Suppressor macrophage (primary cell): ENCODE data around the gene CD81.
A peak's percentile ranks its signal among the peaks of the same experiment; 100 is the strongest.

Experiments
- DNase-seq, 4 experiments: peaks; one replicate each; pipeline ENCODE4 v3.0.0-alpha.2; 2020 to 2022

CD81 gene

GRCh38 chr11:2408671-2409070, 31.6 kb downstream of the CD81 start:
- DNase-seq = no peak

- DNase-seq = no peak
Measured at GRCh38 chr11:2409126-2409525, 32.0 kb downstream of the CD81 start.

- DNase-seq = peak in 1 of 4 experiments; percentile 41
Measured at GRCh38 chr11:2409611-2410468, 32.7 kb downstream of the CD81 start.

GRCh38 chr11:2410616-2411015, 33.5 kb downstream of the CD81 start:
- no peak for DNase-seq

- DNase-seq = no peak
Measured at GRCh38 chr11:2411446-2412305, 34.6 kb downstream of the CD81 start.

GRCh38 chr11:2412323-2412722, 35.2 kb downstream of the CD81 start:
- DNase-seq = no peak

GRCh38 chr11:2413742-2414579, 36.9 kb downstream of the CD81 start:
- no peak for DNase-seq

- DNase-seq = no peak
Measured at GRCh38 chr11:2414616-2415015, 37.5 kb downstream of the CD81 start.

GRCh38 chr11:2415171-2415570, 38.1 kb downstream of the CD81 start:
- no peak for DNase-seq

- no peak for DNase-seq
Measured at GRCh38 chr11:2415601-2416380, 38.7 kb downstream of the CD81 start.

- DNase-seq = no peak
Measured at GRCh38 chr11:2416765-2417164, 39.7 kb downstream of the CD81 start.

GRCh38 chr11:2417856-2418692, 41.0 kb downstream of the CD81 start:
- no peak for DNase-seq

GRCh38 chr11:2418693-2419360, 41.7 kb downstream of the CD81 start:
- DNase-seq = no peak

GRCh38 chr11:2419638-2420501, 42.8 kb downstream of the CD81 start:
- peak; percentile 83 to 92 (median 88) for DNase-seq

- DNase-seq = peak; percentile 82 to 93 (median 88)
Measured at GRCh38 chr11:2420502-2421225, 43.6 kb downstream of the CD81 start.

- DNase-seq = no peak
Measured at GRCh38 chr11:2421226-2421994, 44.3 kb downstream of the CD81 start.

GRCh38 chr11:2421996-2422395, 44.9 kb downstream of the CD81 start:
- DNase-seq = no peak
